HG02588 (cell line): ENCODE data around the gene CA5A.
"Not testable (repeated sequence)": the region's sequence is repeated elsewhere in the genome, so short reads cannot be mapped to it uniquely, and the experiment has no call there.

ENCODE experiments used
- ATAC-seq: cut with Tn5 transposase; IDR thresholded peaks from one replicate; pipeline ENCODE4 v1.9.1; 2021; ENCODE audit warnings: mild to moderate bottlenecking, moderate library complexity; ENCODE audit not compliant: unreplicated experiment

The CA5A gene

GRCh38 chr16:87949071-87949744 lies 12.9 kb upstream of the CA5A start:
- ATAC-seq = no peak

GRCh38 chr16:87948735-87949070 lies 12.4 kb upstream of the CA5A start:
- ATAC-seq = no peak

GRCh38 chr16:87948119-87948545 lies 11.8 kb upstream of the CA5A start:
- no peak for ATAC-seq

- no peak for ATAC-seq
These were observed 11.2 kb upstream of the CA5A start for GRCh38 chr16:87947356-87948118.

- no peak for ATAC-seq
These were observed 10.4 kb upstream of the CA5A start for GRCh38 chr16:87946596-87947347.

GRCh38 chr16:87945351-87946042 lies 9.2 kb upstream of the CA5A start:
- no peak for ATAC-seq

- no peak for ATAC-seq
These were observed 6.4 kb upstream of the CA5A start for GRCh38 chr16:87942680-87943079.

- no peak for ATAC-seq
These were observed 3.5 kb upstream of the CA5A start for GRCh38 chr16:87939562-87940423.

- no peak for ATAC-seq
These were observed 2.2 kb upstream of the CA5A start for GRCh38 chr16:87938412-87938949.

GRCh38 chr16:87937231-87937542 lies 858 bp upstream of the CA5A start:
- ATAC-seq = not testable (repeated sequence)

- not testable (repeated sequence) for ATAC-seq
These were observed 334 bp downstream of the CA5A start for GRCh38 chr16:87936016-87936374.

- ATAC-seq = not testable (repeated sequence)
These were observed 1.4 kb downstream of the CA5A start for GRCh38 chr16:87934752-87935425.

GRCh38 chr16:87933140-87933495 lies 3.2 kb downstream of the CA5A start:
- no peak for ATAC-seq

GRCh38 chr16:87932475-87933139 lies 3.7 kb downstream of the CA5A start:
- ATAC-seq = not testable (repeated sequence)

GRCh38 chr16:87931504-87931903 lies 4.8 kb downstream of the CA5A start:
- no peak for ATAC-seq

- no peak for ATAC-seq
These were observed 5.9 kb downstream of the CA5A start for GRCh38 chr16:87930456-87930855.

- no peak for ATAC-seq
These were observed 6.3 kb downstream of the CA5A start for GRCh38 chr16:87929986-87930385.

- ATAC-seq = no peak
These were observed 9.2 kb downstream of the CA5A start for GRCh38 chr16:87927195-87927562.
